Measurements from ENCODE around the gene FBXO47. TPM values are rescaled to one million over a fixed set of nuclear protein-coding genes. Genes with fewer than 3 reads are reported as not detected.
"Not testable (repeated sequence)": the region's sequence is repeated elsewhere in the genome, so short reads cannot be mapped to it uniquely, and the experiment has no call there.

Gene FBXO47
- total and polyA plus RNA-seq, 9 donors, result not detected

- WGBS (ENCODE audit: insufficient coverage), result 82% methylated on average over 1 of the region's 7 CpGs
Observed at GRCh38 chr17:38953800-38954199, 13.4 kb downstream of the FBXO47 start.

GRCh38 chr17:38947189-38947588 is 20.0 kb downstream of the FBXO47 start:
- Histone ChIP-seq H3K27ac (ENCODE audit: low read length) (no peak overlapping the region), H3K9me3 (replicated peaks; ENCODE audit: control insufficient read depth, low read depth, low read length) (no peaks in the 10 kb centered on the region), H3K4me3 (ENCODE audit: low read length) (no peak overlapping the region), H3K36me3 (ENCODE audit: control insufficient read depth, insufficient read depth, low read length) (no peaks in the 10 kb centered on the region), H3K27me3 (ENCODE audit: control insufficient read depth, insufficient read depth, low read length) (no peaks in the 10 kb centered on the region), H3K4me1 (ENCODE audit: control insufficient read depth, insufficient read depth, low read length) (no peaks in the 10 kb centered on the region)
- WGBS (ENCODE audit: insufficient coverage), result 100% methylated on average over 2 of the region's 2 CpGs
- DNase-seq, result no peak

More at GRCh38 chr17:38953800-38954199, 13.4 kb downstream of the FBXO47 start:
- H3K4me1 ChIP-seq (ENCODE audit: control insufficient read depth, insufficient read depth, low read length); DNase-seq; H3K36me3 ChIP-seq (ENCODE audit: control insufficient read depth, insufficient read depth, low read length); H3K4me3 ChIP-seq (ENCODE audit: low read length); H3K9me3 ChIP-seq (replicated peaks; ENCODE audit: control insufficient read depth, low read depth, low read length); H3K27ac ChIP-seq (ENCODE audit: low read length); H3K27me3 ChIP-seq (ENCODE audit: control insufficient read depth, insufficient read depth, low read length): not testable (repeated sequence)

GRCh38 chr17:38943607-38944006 is 23.6 kb downstream of the FBXO47 start:
- no peak for DNase-seq
- H3K36me3 ChIP-seq (ENCODE audit: control insufficient read depth, insufficient read depth, low read length), result no peaks in the 10 kb centered on the region
- no CpG with 5 or more reads among the region's 8 CpGs for WGBS (ENCODE audit: insufficient coverage)

GRCh38 chr17:38942696-38943334 is 24.4 kb downstream of the FBXO47 start:
- WGBS (ENCODE audit: insufficient coverage), result 0% methylated on average over 1 of the region's 4 CpGs
- H3K4me3 ChIP-seq (ENCODE audit: low read length), result no peak overlapping the region
- H3K36me3 ChIP-seq (ENCODE audit: control insufficient read depth, insufficient read depth, low read length), result no peaks in the 10 kb centered on the region
- peak; percentile 59 for DNase-seq
- H3K27ac ChIP-seq (ENCODE audit: low read length), result no peak overlapping the region
- no peaks in the 10 kb centered on the region for H3K27me3 ChIP-seq (ENCODE audit: control insufficient read depth, insufficient read depth, low read length)
- no peaks in the 10 kb centered on the region for H3K9me3 ChIP-seq (replicated peaks; ENCODE audit: control insufficient read depth, low read depth, low read length)
- H3K4me1 ChIP-seq (ENCODE audit: control insufficient read depth, insufficient read depth, low read length), result no peaks in the 10 kb centered on the region

More at GRCh38 chr17:38943607-38944006, 23.6 kb downstream of the FBXO47 start:
- no peak overlapping the region for H3K27ac ChIP-seq (ENCODE audit: low read length)
- H3K9me3 ChIP-seq (replicated peaks; ENCODE audit: control insufficient read depth, low read depth, low read length), result no peaks in the 10 kb centered on the region
- H3K27me3 ChIP-seq (ENCODE audit: control insufficient read depth, insufficient read depth, low read length), result no peaks in the 10 kb centered on the region
- H3K4me1 ChIP-seq (ENCODE audit: control insufficient read depth, insufficient read depth, low read length), result no peaks in the 10 kb centered on the region
- H3K4me3 ChIP-seq (ENCODE audit: low read length), result no peak overlapping the region

- DNase-seq, result no peak
- Histone ChIP-seq H3K36me3 (ENCODE audit: control insufficient read depth, insufficient read depth, low read length) (no peaks in the 10 kb centered on the region), H3K4me1 (ENCODE audit: control insufficient read depth, insufficient read depth, low read length) (no peaks in the 10 kb centered on the region), H3K4me3 (ENCODE audit: low read length) (no peak overlapping the region), H3K9me3 (replicated peaks; ENCODE audit: control insufficient read depth, low read depth, low read length) (no peaks in the 10 kb centered on the region), H3K27ac (ENCODE audit: low read length) (no peak overlapping the region), H3K27me3 (ENCODE audit: control insufficient read depth, insufficient read depth, low read length) (peaks cover 2% of the 10 kb centered on the region)
- WGBS (ENCODE audit: insufficient coverage), result no CpG with 5 or more reads among the region's 1 CpG
Observed at GRCh38 chr17:38940404-38940803, 26.8 kb downstream of the FBXO47 start.

- Histone ChIP-seq H3K36me3 (ENCODE audit: control insufficient read depth, insufficient read depth, low read length) (no peaks in the 10 kb centered on the region), H3K27ac (ENCODE audit: low read length) (no peak overlapping the region), H3K4me1 (ENCODE audit: control insufficient read depth, insufficient read depth, low read length) (no peaks in the 10 kb centered on the region), H3K27me3 (ENCODE audit: control insufficient read depth, insufficient read depth, low read length) (peaks cover 2% of the 10 kb centered on the region), H3K9me3 (replicated peaks; ENCODE audit: control insufficient read depth, low read depth, low read length) (no peaks in the 10 kb centered on the region), H3K4me3 (ENCODE audit: low read length) (no peak overlapping the region)
- no peak for DNase-seq
Observed at GRCh38 chr17:38939987-38940386, 27.2 kb downstream of the FBXO47 start.

- H3K9me3 ChIP-seq (replicated peaks; ENCODE audit: control insufficient read depth, low read depth, low read length); H3K4me3 ChIP-seq (ENCODE audit: low read length): not testable (repeated sequence)
Observed at GRCh38 chr17:38933962-38934361, 33.2 kb downstream of the FBXO47 start.

GRCh38 chr17:38930782-38931181 is 36.4 kb downstream of the FBXO47 start:
- DNase-seq; H3K36me3 ChIP-seq (ENCODE audit: control insufficient read depth, insufficient read depth, low read length); H3K9me3 ChIP-seq (replicated peaks; ENCODE audit: control insufficient read depth, low read depth, low read length); H3K27ac ChIP-seq (ENCODE audit: low read length); H3K4me1 ChIP-seq (ENCODE audit: control insufficient read depth, insufficient read depth, low read length); H3K27me3 ChIP-seq (ENCODE audit: control insufficient read depth, insufficient read depth, low read length); H3K4me3 ChIP-seq (ENCODE audit: low read length): not testable (repeated sequence)
- 89% methylated on average over 18 of the region's 36 CpGs for WGBS (ENCODE audit: insufficient coverage)

More at GRCh38 chr17:38933962-38934361, 33.2 kb downstream of the FBXO47 start:
- WGBS (ENCODE audit: insufficient coverage), result no CpG with 5 or more reads among the region's 9 CpGs
- H3K4me1 ChIP-seq (ENCODE audit: control insufficient read depth, insufficient read depth, low read length); H3K27me3 ChIP-seq (ENCODE audit: control insufficient read depth, insufficient read depth, low read length); H3K27ac ChIP-seq (ENCODE audit: low read length); DNase-seq; H3K36me3 ChIP-seq (ENCODE audit: control insufficient read depth, insufficient read depth, low read length): not testable (repeated sequence)

GRCh38 chr17:38926293-38927070 is 40.7 kb downstream of the FBXO47 start:
- no peak overlapping the region for H3K4me3 ChIP-seq (ENCODE audit: low read length)
- H3K4me1 ChIP-seq (ENCODE audit: control insufficient read depth, insufficient read depth, low read length), result peaks cover 29% of the 10 kb centered on the region
- H3K27me3 ChIP-seq (ENCODE audit: control insufficient read depth, insufficient read depth, low read length), result no peaks in the 10 kb centered on the region
- no peak overlapping the region for H3K27ac ChIP-seq (ENCODE audit: low read length)
- no peaks in the 10 kb centered on the region for H3K9me3 ChIP-seq (replicated peaks; ENCODE audit: control insufficient read depth, low read depth, low read length)
- DNase-seq, result no peak
- WGBS (ENCODE audit: insufficient coverage), result no CpG with 5 or more reads among the region's 2 CpGs
- H3K36me3 ChIP-seq (ENCODE audit: control insufficient read depth, insufficient read depth, low read length), result no peaks in the 10 kb centered on the region

GRCh38 chr17:38925263-38925995 is 41.8 kb downstream of the FBXO47 start, which contains the start of gene LASP1NB:
TSS of gene LASP1NB (plus strand) at chr17:38925614.
- Histone ChIP-seq H3K4me1 (ENCODE audit: control insufficient read depth, insufficient read depth, low read length) (peaks cover 38% of the 10 kb centered on the region), H3K27ac (ENCODE audit: low read length) (peak within 1 kb of the TSS; percentile 29)
- peak; percentile 74 for DNase-seq

More at GRCh38 chr17:38925263-38925995, 41.8 kb downstream of the FBXO47 start, which contains the start of gene LASP1NB:
- Histone ChIP-seq H3K27me3 (ENCODE audit: control insufficient read depth, insufficient read depth, low read length) (no peaks in the 10 kb centered on the region), H3K9me3 (replicated peaks; ENCODE audit: control insufficient read depth, low read depth, low read length) (no peaks in the 10 kb centered on the region), H3K4me3 (ENCODE audit: low read length) (peak within 1 kb of the TSS; percentile 24), H3K36me3 (ENCODE audit: control insufficient read depth, insufficient read depth, low read length) (peaks cover 1% of the 10 kb centered on the region)
- 0% methylated on average over 4 of the region's 14 CpGs for WGBS (ENCODE audit: insufficient coverage)
